GM12878 (cell line): Measurements from ENCODE around the gene ZNF101. TPM values are rescaled to one million over a fixed set of nuclear protein-coding genes. Genes with fewer than 3 reads are reported as not detected.

ENCODE experiments used
- ATAC-seq: fragments of 200-7000 bp; cut with Tn5 transposase; 3 replicates; pipeline ENCODE4 v1.9.1; 2020; ENCODE audit warnings: mild to moderate bottlenecking, moderate library complexity
- BruUV-seq: library from RNA; stranded (reverse); fragments of 400-500 nt; replicated peaks from 2 replicates; lab custom pipeline; 2021; lab: Mats Ljungman, UMichigan
- CTCF ChIA-PET: fragments of 300-600 bp; sonication (Branson Sonifier 250); formaldehyde crosslinking; extraction: SDS; loops from one replicate; lab custom pipeline; 2021; ENCODE audit warnings: inconsistent platforms; lab: Yijun Ruan, JAX
- POLR2A ChIA-PET: fragments of 350-600 bp; formaldehyde crosslinking; extraction: SDS; loops from one replicate; lab custom pipeline; 2021; ENCODE audit warnings: inconsistent platforms; lab: Charles Lee
- RAD21 ChIA-PET: fragments of 300-600 bp; sonication (Branson Sonifier 250); formaldehyde crosslinking; loops from one replicate; lab custom pipeline; 2023; ENCODE audit warnings: antibody characterized with exemption; ENCODE audit not compliant: unreplicated experiment; lab: Charles Lee
- SMC1A ChIA-PET: fragments of 300-600 bp; sonication (Branson Sonifier 250); formaldehyde crosslinking; loops from one replicate; lab custom pipeline; 2023; ENCODE audit not compliant: unreplicated experiment, uncharacterized antibody; lab: Charles Lee
- DNase-seq: peaks from one replicate; pipeline ENCODE4 v3.0.0-alpha.2; 2011; ENCODE audit warnings: low read depth, low spot score
- FAIRE-seq: peaks from 3 replicates; lab custom pipeline; 2011; peaks lifted over from hg19 to GRCh38; lab: Jason Lieb, UNC
- H2AFZ ChIP-seq: 2 replicates; pipeline ENCODE4 v1.6.0; 2011; ENCODE audit warnings: low read depth, low read length, control low read depth; ENCODE audit not compliant: control insufficient read depth
- H3K27ac ChIP-seq: 2 replicates; pipeline ENCODE4 v1.5.1; 2011; ENCODE audit warnings: control low read depth; ENCODE audit not compliant: control insufficient read depth, insufficient read depth
- H3K27me3 ChIP-seq, 2 experiments: replicated peaks in 1 of 2; 2 replicates each; pipeline versions ENCODE4 v1.6.0 to v1.6.1; 2011; ENCODE audit warnings: low read length in 1 of 2; ENCODE audit not compliant: control insufficient read depth in 2 of 2, insufficient read depth in 2 of 2
- H3K36me3 ChIP-seq, 2 experiments: 2 replicates each; pipeline ENCODE4 v1.5.1; 2011; ENCODE audit warnings: low read length in 1 of 2; ENCODE audit not compliant: control insufficient read depth in 2 of 2, insufficient read depth in 2 of 2
- H3K4me1 ChIP-seq: 2 replicates; pipeline ENCODE4 v1.6.1; 2011; ENCODE audit warnings: mild to moderate bottlenecking, low read length, moderate library complexity, mixed read lengths; ENCODE audit not compliant: control insufficient read depth, insufficient read depth
- H3K4me2 ChIP-seq: 2 replicates; pipeline ENCODE4 v1.6.0; 2011; ENCODE audit warnings: control low read depth; ENCODE audit not compliant: control insufficient read depth, insufficient read depth
- H3K4me3 ChIP-seq: fragments of 200-600 bp; sonication (generic); 2 replicates; pipeline ENCODE4 v1.5.1; 2016
- H3K79me2 ChIP-seq: 2 replicates; pipeline ENCODE4 v1.6.0; 2011; ENCODE audit warnings: low read length; ENCODE audit not compliant: control insufficient read depth, insufficient read depth
- H3K9ac ChIP-seq: 2 replicates; pipeline ENCODE4 v1.8.0; 2011; ENCODE audit warnings: low read length, control low read depth, mixed read lengths; ENCODE audit not compliant: control insufficient read depth, insufficient read depth
- H3K9me3 ChIP-seq: replicated peaks from 3 replicates; pipeline ENCODE4 v1.5.1; 2011; ENCODE audit warnings: mild to moderate bottlenecking, low read length; ENCODE audit not compliant: control insufficient read depth, insufficient read depth
- H4K20me1 ChIP-seq: 2 replicates; pipeline ENCODE4 v1.6.0; 2011; ENCODE audit not compliant: control insufficient read depth, insufficient read depth
- BHLHE40 ChIP-seq, 2 experiments: fragments of 450-650 bp in 1 of 2; IDR thresholded peaks; 2 replicates each; pipeline ENCODE4 v1.6.1; 2011 to 2017; ENCODE audit warnings: low read depth in 2 of 2, borderline replicate concordance in 1 of 2, improper control_type of control experiment in 1 of 2, low read length in 1 of 2, mild to moderate bottlenecking in 1 of 2
- CHD1 ChIP-seq: IDR thresholded peaks from 2 replicates; pipeline ENCODE4 v1.6.1; 2012; ENCODE audit warnings: low read depth, low read length, improper control_type of control experiment
- CTCF ChIP-seq, 3 experiments: IDR thresholded peaks in 2 of 3; conservative IDR thresholded peaks in 1 of 3; 2 replicates each; pipeline ENCODE4 v1.5.1; 2011; ENCODE audit warnings: low read depth in 3 of 3, low read length in 3 of 3, mild to moderate bottlenecking in 3 of 3, control low read depth in 2 of 3, moderate library complexity in 2 of 3, inconsistent platforms in 1 of 3, mixed read lengths in 1 of 3; ENCODE audit not compliant: control insufficient read depth in 2 of 3, insufficient read depth in 1 of 3; ENCODE audit errors: extremely low read depth in 1 of 3
- IRF4 ChIP-seq: IDR thresholded peaks from 2 replicates; pipeline ENCODE4 v1.6.1; 2011; ENCODE audit warnings: low read depth, low read length
- KAT2A ChIP-seq: conservative IDR thresholded peaks from 2 replicates; pipeline ENCODE4 v1.6.1; 2011; ENCODE audit warnings: low read depth, low read length; ENCODE audit not compliant: control insufficient read depth
- MAX ChIP-seq: IDR thresholded peaks from 2 replicates; pipeline ENCODE4 v1.6.1; 2012; ENCODE audit warnings: low read depth, low read length, improper control_type of control experiment
- MEF2A ChIP-seq: IDR thresholded peaks from 2 replicates; pipeline ENCODE4 v1.6.1; 2011; ENCODE audit warnings: low read depth, mild to moderate bottlenecking, low read length, moderate library complexity; ENCODE audit not compliant: insufficient read depth
- MTA3 ChIP-seq: IDR thresholded peaks from 2 replicates; pipeline ENCODE4 v1.6.1; 2012; ENCODE audit warnings: low read length, inconsistent platforms, borderline replicate concordance
- NFYB ChIP-seq: IDR thresholded peaks from 2 replicates; pipeline ENCODE4 v1.6.1; 2011; ENCODE audit warnings: low read depth, mild to moderate bottlenecking, low read length, improper control_type of control experiment, moderate library complexity; ENCODE audit not compliant: insufficient read depth
- NR2C2 ChIP-seq: IDR thresholded peaks from 2 replicates; pipeline ENCODE4 v1.6.1; 2011; ENCODE audit warnings: borderline replicate concordance, low read depth; ENCODE audit not compliant: control insufficient read depth, insufficient read length
- PKNOX1 ChIP-seq: fragments of 450-650 bp; IDR thresholded peaks from 2 replicates; pipeline ENCODE4 v1.6.1; 2016; ENCODE audit warnings: mild to moderate bottlenecking
- POLR2AphosphoS5 ChIP-seq: IDR thresholded peaks from 2 replicates; pipeline ENCODE4 v1.6.1; 2011; ENCODE audit warnings: mild to moderate bottlenecking, low read length, inconsistent platforms
- POU2F2 ChIP-seq: IDR thresholded peaks from 3 replicates; pipeline ENCODE4 v1.6.1; 2011; ENCODE audit warnings: low read depth, mild to moderate bottlenecking, low read length, borderline replicate concordance
- REST ChIP-seq: IDR thresholded peaks from 2 replicates; pipeline ENCODE4 v1.6.1; 2012; ENCODE audit warnings: mild to moderate bottlenecking, low read depth, low read length
- SMAD1 ChIP-seq: fragments of 450-650 bp; IDR thresholded peaks from 2 replicates; pipeline ENCODE4 v1.6.1; 2018; ENCODE audit warnings: mild to moderate bottlenecking, low read depth; ENCODE audit not compliant: partially characterized antibody
- SRF ChIP-seq, 2 experiments: IDR thresholded peaks; 2 replicates each; pipeline ENCODE4 v1.6.1; 2011; ENCODE audit warnings: low read depth in 2 of 2, low read length in 2 of 2, mild to moderate bottlenecking in 1 of 2, moderate library complexity in 1 of 2
- TCF7 ChIP-seq: IDR thresholded peaks from 2 replicates; pipeline ENCODE4 v1.6.1; 2014; ENCODE audit warnings: antibody characterized with exemption, borderline replicate concordance
- YY1 ChIP-seq: IDR thresholded peaks from 2 replicates; pipeline ENCODE4 v1.6.1; 2011; ENCODE audit warnings: low read depth, mild to moderate bottlenecking, low read length
- ZNF24 ChIP-seq: fragments of 450-650 bp; IDR thresholded peaks from 2 replicates; pipeline ENCODE4 v1.6.1; 2017; ENCODE audit warnings: antibody characterized with exemption, mild to moderate bottlenecking
- WGBS: methylation state at CpG from one replicate; pipeline ENCODE4 v1.1.6; 2016; ENCODE audit warnings: low lambda C conversion rate; ENCODE audit not compliant: insufficient replicate concordance, insufficient coverage; ENCODE audit errors: missing lambda C conversion rate; 5-methylcytosine and 5-hydroxymethylcytosine counted together
- in situ Hi-C: fragments of 300-500 bp; cut with MboI; formaldehyde crosslinking; loops from 9 replicates; pipeline ENCODE4 v1.14.3; 2018; ENCODE audit warnings: mixed read lengths
- intact Hi-C: fragments of 100-400 bp; cut with micrococcal nuclease; formaldehyde crosslinking; loops from one replicate; pipeline ENCODE4 v1.14.2; 2022; ENCODE audit not compliant: unreplicated experiment
- polyA plus RNA-seq, 11 experiments: library from polyadenylated mRNA; depleted of rRNA in 4 of 11; unstranded in 6 of 11; stranded (reverse) in 5 of 11; fragments of >200 nt; fragmentation: Nextera tagmentation in 4 of 11; fragmentation: Illumina TruSeq in 1 of 11; extraction: Ambion mirVana in 4 of 11; extraction: Trizol in 1 of 11; gene quantifications; 1 replicate in 1 of 11; 2 replicates in 10 of 11; pipeline versions ENCODE4 v1.2.1 to v1.2.3, GENCODE V29; 2011 to 2016; ENCODE audit warnings: inconsistent platforms in 2 of 11, missing spikeins in 2 of 11, low read depth in 1 of 11
- total RNA-seq, 4 experiments: library from RNA; depleted of rRNA in 3 of 4; stranded (reverse); fragments of >200 nt in 3 of 4; fragmentation: Illumina TruSeq in 1 of 4; extraction: Trizol in 1 of 4; gene quantifications; 2 replicates each; pipeline versions ENCODE4 v1.2.1 to v1.2.3, GENCODE V29; 2013 to 2021

The ZNF101 gene
- total and polyA plus RNA-seq, 10 of the 15 experiments (the other 5 are each of a cell fraction or from before 2014, with no cell fraction given), result 15.2 to 40.5 (median 19.8) TPM

GRCh38 chr19:19719798-19720197 is 51.2 kb downstream of the ZNF101 start:
- DNase-seq (no peak), FAIRE-seq (no peak), ATAC-seq (no peak)
- Histone ChIP-seq H3K4me3 (no peak overlapping the region), H2AFZ (no peak overlapping the region), H3K4me1 (no peaks in the 10 kb centered on the region), H3K9me3 (peaks cover 11% of the 10 kb centered on the region), H3K27me3 (no peaks in the 10 kb centered on the region), H3K79me2 (no peaks in the 10 kb centered on the region), H3K36me3 (no peaks in the 10 kb centered on the region), H3K4me2 (no peak overlapping the region), H4K20me1 (no peaks in the 10 kb centered on the region), H3K9ac (no peak overlapping the region), H3K27ac (no peak overlapping the region)
- no TSS peak for BruUV-seq
- intact Hi-C loops, result no loop called here
- ChIA-PET CTCF (no interaction called here), RAD21 (no interaction called here), POLR2A (interaction anchor here (1.0 kb wide), 1 partner anchor 13 kb away, joined by 3 read pairs; the partner anchor contains the start of gene ZNF14), SMC1A (interaction anchor here (1.6 kb wide), 1 partner anchor 10 kb away, joined by 4 read pairs; no protein-coding TSS in a partner anchor)
- WGBS, result 98% methylated on average over 2 of the region's 2 CpGs
- in situ Hi-C loops, result no loop called here
- TF ChIP-seq PKNOX1 (no peak), POLR2AphosphoS5 (no peak), REST (no peak), CHD1 (no peak), BHLHE40 (IDR thresholded peaks at IDR 0.05; ENCODE audit: borderline replicate concordance in 1 of 2, low read depth in 2 of 2, low read length in 1 of 2) (no peak), NFYB (no peak), MAX (no peak), YY1 (no peak), SMAD1 (no peak), POU2F2 (no peak), IRF4 (no peak), ZNF24 (no peak), TCF7 (no peak), CTCF (IDR thresholded peaks at IDR 0.05 in 2 of 3, conservative IDR thresholded peaks at IDR 0.05 in 1 of 3; ENCODE audit: control insufficient read depth in 2 of 3, extremely low read depth in 1 of 3, insufficient read depth in 1 of 3, low read depth in 3 of 3, low read length in 3 of 3) (no peak), MEF2A (no peak), SRF (IDR thresholded peaks at IDR 0.05; ENCODE audit: low read depth in 2 of 2, low read length in 2 of 2) (no peak), NR2C2 (no peak), KAT2A (no peak), MTA3 (no peak)
